HG02642 (cell line): ENCODE results near the gene NTNG2.
"Not testable (repeated sequence)": the region's sequence is repeated elsewhere in the genome, so short reads cannot be mapped to it uniquely, and the experiment has no call there.

Source experiments
- ATAC-seq: cut with Tn5 transposase; IDR thresholded peaks from one replicate; pipeline ENCODE4 v1.9.1; 2021; ENCODE audit warnings: mild to moderate bottlenecking; ENCODE audit not compliant: unreplicated experiment, poor library complexity

Gene NTNG2

DNA sequence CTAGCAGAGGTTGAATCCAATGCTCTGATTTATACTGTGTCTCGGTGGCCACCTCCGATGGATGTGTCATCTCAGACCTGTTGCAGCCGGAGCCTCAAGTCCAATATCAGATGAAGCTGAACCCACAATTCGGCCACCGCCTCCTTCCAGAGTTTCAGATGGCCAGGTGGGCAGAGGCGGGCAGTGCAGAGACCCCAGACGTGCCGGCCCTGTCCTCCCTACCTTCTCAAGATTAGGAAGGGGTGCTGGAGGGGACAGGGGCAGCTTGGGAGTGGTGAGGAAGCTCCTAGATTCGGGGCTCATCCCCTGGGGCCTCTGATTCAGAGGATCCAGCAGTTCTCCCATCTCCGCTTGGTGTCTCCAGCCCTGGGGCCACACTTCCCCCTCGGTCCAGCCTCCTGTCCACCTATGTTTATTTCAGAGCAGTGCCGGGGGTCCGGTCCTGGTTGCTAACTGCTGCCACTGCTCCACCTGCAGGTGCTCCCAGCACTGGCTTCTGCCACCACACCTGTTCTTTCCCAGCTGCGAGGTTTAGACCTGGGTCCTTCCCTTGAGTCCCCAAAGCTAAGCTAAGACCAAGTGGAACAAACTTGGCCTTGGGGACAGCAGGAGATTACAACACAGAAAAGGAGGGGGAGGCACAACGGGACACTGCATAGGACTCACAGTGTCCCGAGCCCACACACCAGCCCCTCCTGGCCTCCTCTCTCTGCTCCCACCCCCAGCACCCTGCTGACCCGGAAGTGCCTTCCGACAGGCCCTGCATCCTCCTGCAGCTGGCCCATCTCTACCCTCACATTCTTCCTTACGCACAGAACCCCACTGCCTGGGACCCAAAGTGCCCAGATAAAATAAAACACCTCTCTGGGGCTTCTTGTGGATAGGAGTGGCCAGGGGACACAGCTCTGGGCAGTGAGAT is 81.6 kb downstream of the NTNG2 start:
- ATAC-seq = no peak

DNA sequence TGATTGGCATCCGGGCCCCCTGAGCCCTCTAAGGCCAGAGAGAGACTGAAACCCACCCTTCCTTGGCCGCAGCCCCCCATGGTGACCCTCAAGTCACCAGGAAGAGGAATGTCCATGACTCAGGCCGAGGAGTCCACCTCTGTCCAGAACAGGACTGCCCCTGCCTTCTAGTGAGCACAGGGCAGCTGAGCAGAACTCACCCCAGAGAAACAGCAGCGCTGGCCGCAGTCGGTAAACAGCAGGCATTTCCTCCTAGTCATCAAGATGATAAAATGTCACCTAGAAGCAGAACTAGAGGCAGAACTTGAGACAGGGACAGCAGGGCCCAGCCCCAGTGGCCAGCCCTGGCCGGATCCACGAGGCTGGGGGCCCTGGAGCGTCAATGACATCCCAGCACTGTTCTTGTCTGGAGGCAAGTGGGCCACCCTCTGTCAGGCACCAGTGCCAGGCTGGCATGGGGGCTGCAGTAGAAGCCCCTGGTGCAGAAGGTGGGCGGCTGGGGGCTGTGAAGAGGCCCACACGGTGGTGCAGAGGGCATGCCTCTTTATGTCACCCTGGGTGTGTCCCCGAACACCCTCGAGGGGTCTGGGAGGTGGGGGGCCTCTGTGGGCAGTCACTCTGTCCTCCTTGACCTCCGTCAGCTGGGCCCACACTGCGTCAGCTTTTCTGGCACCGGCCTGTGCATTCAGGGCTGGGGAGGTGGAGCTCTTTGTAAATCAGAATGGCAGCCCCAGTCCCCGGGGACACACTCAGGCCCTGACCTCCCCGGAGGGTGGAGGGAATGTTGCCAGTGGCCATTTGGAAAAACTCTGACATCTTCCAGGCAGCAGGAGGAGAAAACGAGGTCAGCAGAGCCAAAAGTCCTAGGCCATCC is 83.0 kb downstream of the NTNG2 start:
- ATAC-seq = no peak

DNA sequence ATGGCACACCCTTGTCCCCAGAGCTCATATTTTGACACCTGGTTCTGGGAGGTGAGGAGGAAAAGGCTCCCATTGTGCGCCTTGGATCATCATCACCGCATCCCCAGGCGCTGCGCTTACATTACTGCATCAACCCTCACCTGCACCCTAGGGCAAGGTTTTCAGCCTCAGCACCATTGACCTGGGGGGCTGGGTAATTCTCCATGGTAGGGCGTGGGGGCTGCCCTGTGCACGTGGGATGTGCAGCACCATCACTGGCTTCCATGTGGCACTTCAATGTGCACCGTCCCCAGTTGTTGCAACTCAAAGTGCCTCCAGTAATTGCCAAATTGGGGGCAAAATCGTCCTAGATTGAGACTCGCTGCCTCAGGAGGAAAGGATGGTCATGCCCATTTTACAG is 83.6 kb downstream of the NTNG2 start:
- no peak for ATAC-seq

DNA sequence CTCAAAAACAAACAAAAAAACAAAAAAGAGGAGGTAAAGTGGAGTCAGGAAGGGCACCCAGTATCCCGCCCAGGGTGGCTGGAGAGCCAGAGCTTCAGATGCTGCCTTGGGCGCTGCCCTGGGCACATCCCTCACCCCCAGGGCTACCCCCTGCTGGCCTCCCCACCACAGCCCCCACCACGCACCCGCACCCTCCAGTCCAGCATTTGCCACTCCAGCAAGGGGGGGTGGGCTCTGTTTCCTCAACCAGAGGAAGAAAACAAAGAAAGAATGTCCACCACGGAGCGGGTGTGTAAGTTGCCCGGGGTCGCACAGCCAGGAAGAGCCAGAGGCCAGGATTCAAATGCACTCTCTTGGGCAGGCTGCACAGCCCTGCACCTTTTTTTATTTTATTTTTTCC is 86.1 kb downstream of the NTNG2 start:
- no peak for ATAC-seq

DNA sequence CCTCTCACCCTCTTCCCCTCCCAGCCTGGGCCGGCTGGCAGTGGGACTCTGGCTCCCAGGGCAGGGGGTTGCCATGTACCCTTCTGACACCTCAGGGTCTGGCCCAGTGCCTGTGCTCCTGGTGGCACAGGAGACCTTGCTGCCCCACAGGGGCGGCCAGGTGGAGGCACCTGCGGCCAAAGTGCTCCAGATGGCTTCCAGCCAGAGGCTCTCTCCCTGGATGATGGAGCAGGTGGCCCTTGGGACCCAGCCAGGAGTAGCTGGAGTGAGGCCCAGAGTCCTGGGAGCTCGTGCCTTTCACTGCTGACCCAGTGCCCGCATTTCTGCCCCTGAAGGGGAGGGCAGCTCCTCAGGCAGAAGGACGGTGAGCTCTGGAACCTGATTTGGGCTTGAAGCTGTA is 87.3 kb downstream of the NTNG2 start:
- ATAC-seq = no peak

DNA sequence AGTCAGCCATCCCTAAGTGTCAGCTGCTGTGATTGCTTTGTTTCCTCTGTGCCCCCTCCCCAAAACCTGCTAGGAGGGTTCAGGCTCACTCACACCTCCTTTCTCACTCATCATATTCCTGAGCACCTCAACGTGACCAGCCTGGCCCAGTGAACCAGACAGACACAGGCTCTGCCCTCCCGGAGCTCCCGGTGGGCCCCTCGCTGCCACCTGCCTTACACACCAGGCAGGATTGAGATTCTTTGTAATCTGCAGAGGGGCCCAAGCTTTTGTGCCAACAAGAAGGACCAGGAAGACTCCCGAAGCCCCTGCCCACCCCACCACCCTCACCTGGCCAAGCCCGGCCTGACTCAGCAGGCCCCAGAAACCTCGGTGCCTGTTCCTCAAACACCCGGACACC is 87.8 kb downstream of the NTNG2 start:
- ATAC-seq = no peak

DNA sequence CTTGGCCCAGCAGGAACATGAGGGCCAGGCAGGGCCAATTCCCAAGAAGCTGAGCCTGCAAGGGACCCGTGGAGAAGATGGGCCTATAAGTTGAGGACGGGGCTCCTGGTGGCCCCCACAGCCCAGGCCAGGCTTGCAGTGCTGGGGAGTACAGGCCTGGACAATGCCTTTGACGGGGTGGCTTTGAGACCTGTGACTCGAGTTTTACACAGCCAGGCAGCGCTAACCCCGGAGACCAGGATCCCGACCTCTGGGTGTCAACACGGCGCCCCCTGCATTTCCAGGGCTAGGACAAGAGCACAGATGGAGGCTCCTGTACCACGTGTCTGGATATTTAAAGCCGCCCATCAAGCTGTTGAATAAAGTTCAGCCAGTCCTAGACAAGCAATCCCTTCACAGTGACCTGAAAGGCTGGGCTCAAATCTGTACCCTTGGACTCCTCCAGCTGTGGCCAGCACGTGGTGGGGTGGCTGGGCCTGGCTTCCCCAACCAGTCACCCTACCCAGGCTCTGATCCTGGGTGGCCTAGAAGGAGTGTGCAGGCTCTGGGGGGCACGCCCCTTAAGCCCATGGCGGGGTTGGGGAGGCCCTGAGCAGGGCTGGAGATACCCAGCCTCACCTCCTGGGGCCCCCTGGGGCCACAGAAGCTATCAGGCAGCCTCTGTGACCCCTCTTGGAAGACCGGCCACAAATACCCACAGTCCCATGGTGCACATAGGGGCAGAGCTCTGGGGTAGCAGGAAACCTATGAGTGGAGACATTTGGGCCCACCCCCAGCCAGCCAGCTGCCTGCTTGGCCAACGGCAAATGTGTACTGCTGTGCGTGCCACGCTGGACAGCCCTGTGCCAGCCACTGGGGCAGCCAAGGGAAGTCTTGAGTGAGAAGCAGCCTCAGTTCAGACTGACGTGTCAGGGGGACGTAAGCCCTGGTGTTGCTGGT is 88.7 kb downstream of the NTNG2 start:
- ATAC-seq = no peak

DNA sequence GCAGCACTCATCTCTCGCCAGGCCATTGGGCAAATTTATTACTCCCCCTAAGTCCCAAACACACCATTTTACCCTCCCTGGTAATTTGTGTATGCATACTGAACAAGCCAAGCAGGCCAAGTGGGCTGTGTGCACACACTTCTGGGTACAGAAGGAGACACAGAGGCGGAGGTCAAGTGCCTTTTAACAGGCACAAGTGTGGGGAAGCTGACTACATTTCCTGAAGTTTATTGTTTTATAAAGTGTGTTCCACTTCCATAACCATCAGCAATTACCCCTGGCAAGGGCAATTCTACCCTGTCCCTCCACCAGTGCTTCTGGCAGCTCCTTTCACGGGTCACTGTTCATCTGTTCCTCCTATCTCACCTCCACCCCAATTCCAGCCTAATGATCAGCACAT is 99.0 kb downstream of the NTNG2 start:
- no peak for ATAC-seq

DNA sequence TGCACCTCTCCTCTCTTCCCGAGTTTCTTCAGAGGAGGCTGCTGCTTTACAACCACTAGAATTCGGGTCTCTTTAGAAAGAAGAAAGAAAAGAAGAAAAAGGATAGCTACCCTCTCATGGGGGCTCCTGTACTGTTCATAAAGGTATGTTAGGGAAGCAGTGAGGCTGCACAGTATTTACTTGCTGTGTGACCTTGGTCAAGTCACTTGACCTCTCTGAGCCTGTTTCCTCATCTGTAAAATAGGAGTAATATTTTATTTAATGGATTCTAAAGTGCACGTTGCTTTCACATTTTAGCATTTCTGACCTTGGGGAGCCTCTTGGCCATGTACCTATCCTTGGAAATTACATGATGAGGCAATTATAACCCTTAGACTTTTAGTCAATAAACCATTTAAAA is 104.2 kb downstream of the NTNG2 start:
- ATAC-seq = no peak

DNA sequence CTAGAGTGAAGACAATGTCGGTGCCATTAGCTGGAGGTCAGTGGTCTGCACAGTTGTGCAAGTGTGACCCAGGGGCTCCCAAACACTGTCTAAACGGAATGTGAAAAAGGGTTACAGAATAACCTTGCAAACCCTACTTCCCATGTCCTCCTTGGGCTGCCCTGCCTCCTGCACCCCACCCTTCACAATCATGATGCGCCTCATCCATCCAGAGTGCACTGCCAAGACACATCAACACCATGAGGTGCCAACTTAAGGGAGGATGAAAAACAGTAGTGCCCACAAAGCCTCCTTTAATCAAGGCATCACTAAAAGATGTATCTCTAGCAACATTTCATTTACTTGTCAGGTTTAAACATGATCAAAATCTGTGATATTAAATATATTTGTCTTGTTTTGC is 105.8 kb downstream of the NTNG2 start:
- ATAC-seq = no peak

DNA sequence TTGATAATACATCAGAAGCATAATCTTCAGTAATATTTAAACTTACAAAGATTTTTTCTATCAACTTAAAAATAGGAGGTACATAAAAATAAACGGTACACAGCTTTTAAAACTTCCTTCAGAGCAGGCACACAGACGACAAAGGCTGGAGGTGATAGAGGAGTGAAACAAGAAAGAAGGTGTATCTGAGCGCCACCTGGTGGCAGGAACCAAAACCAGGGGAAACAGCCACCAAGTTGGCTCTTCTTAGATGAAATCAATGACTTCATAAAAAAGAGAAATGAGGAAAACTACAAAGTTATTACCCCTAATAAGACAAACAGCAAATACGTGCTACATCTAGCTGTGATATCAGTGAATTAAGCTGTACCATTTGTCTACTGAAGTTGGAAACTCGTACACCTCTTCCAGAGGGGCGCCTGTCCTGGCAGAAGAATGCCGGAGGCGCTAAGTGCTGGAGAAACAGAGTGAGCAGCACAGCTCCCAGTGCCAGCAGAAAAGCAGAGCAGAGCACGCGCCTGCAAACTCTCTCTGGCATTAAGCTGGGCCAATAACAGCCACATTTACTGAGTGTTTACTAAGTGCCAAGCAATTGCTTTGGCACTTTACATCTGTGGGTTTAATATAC is 107.0 kb downstream of the NTNG2 start:
- ATAC-seq = no peak

DNA sequence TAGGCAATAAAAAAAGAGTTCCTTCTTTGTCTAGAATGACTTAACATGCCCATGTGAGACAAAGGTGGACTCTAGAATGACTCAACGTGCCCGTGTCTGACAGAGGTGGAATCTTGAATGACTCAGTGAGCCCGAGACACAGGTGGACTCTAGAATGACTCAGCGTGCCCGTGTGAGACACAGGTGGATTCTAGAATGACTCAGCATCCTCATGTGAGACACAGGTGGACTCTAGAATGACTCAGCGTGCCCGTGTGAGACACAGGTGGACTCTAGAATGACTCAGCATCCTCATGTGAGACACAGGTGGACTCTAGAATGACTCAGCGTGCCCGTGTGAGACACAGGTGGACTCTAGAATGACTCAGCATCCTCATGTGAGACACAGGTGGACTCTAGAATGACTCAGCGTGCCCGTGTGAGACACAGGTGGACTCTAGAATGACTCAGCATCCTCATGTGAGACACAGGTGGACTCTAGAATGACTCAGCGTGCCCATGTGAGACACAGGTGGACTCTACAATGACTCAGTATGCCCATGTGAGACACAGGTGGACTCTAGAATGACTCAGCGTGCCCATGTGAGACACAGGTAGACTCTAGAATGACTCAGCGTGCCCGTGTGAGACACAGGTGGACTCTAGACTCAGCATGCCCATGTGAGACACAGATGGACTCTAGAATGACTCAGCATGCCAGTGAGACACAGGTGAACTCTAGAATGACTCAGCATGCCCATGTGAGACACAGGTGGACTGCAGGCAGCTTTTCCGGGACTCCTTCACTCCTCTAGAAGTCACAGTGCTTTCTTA is 108.1 kb downstream of the NTNG2 start:
- not testable (repeated sequence) for ATAC-seq

DNA sequence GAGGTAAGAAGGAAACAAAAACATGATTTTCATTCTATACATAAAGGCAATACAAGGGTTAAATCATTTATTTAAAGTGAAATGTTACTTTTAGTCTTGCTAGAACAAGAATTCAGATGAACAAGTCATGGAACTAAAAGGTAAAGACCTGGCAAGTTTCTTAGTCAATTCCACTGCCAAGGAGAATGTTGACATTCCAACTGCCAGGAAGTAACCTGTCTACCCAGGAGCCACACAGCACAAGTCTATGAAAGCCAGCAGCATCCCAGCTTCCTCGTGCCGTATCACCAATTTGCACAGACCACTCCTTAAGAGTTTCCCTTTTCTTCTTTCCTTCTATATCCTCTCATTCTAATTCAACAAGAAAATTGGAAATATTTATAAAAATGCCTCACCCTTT is 113.0 kb downstream of the NTNG2 start:
- no peak for ATAC-seq

DNA sequence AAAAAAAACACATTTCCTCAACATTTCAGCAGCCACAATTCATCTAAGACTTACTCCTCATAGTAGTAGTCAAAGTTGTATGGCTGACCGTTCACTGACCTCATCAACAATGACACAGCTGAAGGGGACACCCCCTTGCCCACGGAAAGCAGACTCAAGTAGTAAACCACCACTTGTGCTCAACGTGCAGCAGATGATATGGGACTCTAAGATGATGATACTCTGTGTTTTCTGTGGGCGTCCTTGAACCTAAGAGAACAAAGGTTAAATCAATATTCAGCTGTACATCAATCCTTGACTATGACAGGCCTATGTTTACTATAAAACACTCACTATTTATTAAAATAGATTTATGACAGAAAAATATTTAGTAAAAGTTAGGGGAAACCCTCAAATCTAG is 121.3 kb downstream of the NTNG2 start:
- ATAC-seq = no peak

DNA sequence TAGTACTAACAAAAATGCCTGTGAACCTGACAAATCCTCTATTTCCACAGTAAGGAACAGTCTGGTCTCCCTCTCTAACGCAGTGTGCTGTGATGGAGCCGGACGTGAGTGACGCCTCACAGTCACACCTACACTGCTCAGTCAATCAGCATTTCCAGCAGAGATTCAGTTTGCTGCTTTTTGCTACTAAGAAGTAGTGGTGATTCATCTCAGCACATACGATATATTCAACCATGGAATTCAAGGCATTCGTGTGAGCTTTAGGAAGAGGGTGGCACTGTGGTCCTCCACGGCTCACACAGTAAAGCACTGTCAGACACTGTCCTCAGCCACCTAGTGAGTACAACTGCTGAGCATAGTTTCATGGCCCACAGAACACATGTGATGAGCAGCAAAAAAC is 122.0 kb downstream of the NTNG2 start:
- no peak for ATAC-seq

DNA sequence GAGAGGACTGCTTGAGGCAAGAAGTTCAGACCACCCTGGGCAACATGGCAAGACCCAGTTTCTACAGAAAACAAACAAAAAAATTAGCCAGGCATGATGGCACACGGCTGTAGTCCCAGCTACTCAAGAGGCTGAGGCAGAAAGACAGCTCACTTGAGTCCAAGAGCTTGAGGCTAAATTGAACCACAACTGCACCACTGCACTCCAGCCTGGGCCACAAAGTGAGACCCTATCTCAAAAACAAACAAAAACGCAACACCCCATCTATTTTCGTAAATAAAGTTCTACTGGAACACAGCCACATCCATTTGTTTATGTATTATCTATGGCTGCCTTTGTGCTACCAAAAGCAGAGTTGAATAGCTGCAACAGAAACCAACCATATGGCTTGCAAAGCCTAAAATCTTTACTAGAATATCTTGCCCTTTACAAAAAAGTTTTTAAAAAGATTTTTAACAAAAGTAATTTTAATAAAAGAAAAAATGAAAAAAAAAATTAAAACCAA is 125.5 kb downstream of the NTNG2 start:
- ATAC-seq = no peak

DNA sequence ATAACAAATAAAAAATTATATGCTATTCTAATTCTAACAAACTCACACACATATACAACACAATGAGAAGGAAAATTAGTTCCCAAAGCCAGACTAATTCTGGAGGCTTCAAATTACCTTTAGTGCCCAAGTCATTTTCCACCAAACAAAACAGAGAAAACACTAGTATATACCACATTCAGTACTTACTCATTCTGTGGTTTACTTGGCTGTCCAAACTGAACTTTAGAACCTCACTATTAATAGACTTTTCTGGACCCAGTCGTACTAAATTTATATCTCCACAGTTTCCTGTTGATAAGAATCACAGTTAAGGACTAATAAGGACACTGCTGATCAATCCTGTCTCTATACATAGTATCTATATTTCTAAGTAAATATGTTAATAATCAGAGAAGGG is 126.5 kb downstream of the NTNG2 start:
- no peak for ATAC-seq

DNA sequence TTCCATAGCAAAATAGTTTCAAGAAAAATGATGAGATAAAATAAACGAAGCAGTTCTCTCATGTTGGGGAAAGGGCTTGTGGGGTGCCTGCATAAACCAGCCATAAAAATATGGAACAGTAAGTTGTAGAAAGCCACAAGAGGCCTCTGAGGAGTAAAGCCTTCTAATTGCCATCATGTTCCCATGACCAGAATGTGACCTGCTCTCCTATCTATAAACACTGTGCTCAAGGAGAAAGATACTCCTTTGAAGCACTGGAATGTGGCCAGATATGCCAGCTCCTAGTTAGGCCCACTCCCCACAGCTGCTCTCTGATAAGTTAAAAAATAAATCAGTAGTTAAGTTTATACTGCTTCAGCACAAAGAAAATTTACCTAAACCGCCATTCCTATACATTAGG is 127.1 kb downstream of the NTNG2 start:
- no peak for ATAC-seq

DNA sequence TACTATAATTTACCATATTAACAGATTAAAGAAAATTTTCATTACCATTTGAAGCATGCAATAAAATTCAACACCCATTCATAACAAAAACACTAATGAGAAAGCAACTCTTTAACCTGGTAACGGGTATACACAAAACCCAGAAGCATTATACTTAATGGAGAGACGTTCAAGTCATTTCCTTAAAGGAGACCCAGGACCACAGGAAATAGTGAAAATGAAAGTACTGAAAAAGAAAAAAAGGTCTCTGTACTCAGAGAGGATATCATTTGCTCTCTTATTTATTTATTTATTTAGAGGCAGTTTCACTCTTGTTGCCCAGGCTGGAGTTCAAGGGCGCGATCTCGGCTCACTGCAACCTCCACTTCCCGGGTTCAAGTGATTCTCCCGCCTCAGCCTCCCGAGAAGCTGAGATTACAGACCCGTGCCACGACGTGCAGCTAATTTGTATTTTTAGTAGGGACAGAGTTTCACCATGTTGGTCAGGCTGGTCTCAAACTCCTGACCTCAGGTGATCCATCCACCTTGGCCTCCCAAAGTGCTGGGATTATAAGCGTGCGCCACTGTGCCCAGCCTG is 131.4 kb downstream of the NTNG2 start:
- ATAC-seq = no peak
